HuH-7.5 (cell line): ENCODE measurements around the gene SPATA3.
A peak's percentile ranks its signal among the peaks of the same experiment; 100 is the strongest.
"Not testable (repeated sequence)": the region's sequence is repeated elsewhere in the genome, so short reads cannot be mapped to it uniquely, and the experiment has no call there.

ENCODE experiments used
- DNase-seq: peaks from one replicate; pipeline ENCODE4 v3.0.0; 2011; ENCODE audit warnings: low spot score

SPATA3 gene

GRCh38 chr2:230995821-230996220, at the start of gene SPATA3:
Gene SPATA3, plus strand, starts transcription at chr2:230996121. Its CDS starts 113 bp downstream, at chr2:230996234.
- DNase-seq, result no peak

GRCh38 chr2:230946429-230947234, 49.3 kb upstream of the SPATA3 start:
- DNase-seq, result no peak

GRCh38 chr2:230947235-230947576, 48.7 kb upstream of the SPATA3 start:
- DNase-seq, result no peak

- no peak for DNase-seq
These were observed 48.0 kb upstream of the SPATA3 start for GRCh38 chr2:230947908-230948365.

- DNase-seq, result no peak
These were observed 45.7 kb upstream of the SPATA3 start for GRCh38 chr2:230949966-230950873.

- no peak for DNase-seq
These were observed 45.0 kb upstream of the SPATA3 start for GRCh38 chr2:230950874-230951339.

GRCh38 chr2:230951396-230951795, 44.5 kb upstream of the SPATA3 start:
- DNase-seq, result no peak

GRCh38 chr2:230952226-230952956, 43.5 kb upstream of the SPATA3 start:
- DNase-seq, result no peak

GRCh38 chr2:230953845-230954244, 42.1 kb upstream of the SPATA3 start:
- DNase-seq, result no peak

- DNase-seq, result no peak
These were observed 41.2 kb upstream of the SPATA3 start for GRCh38 chr2:230954746-230955145.

GRCh38 chr2:230955163-230955737, 40.7 kb upstream of the SPATA3 start:
- DNase-seq, result no peak

- DNase-seq, result peak; percentile 37
These were observed 38.8 kb upstream of the SPATA3 start for GRCh38 chr2:230956827-230957755.

- DNase-seq, result no peak
These were observed 38.0 kb upstream of the SPATA3 start for GRCh38 chr2:230957756-230958391.

- DNase-seq, result no peak
These were observed 36.8 kb upstream of the SPATA3 start for GRCh38 chr2:230958820-230959756.

- DNase-seq, result no peak
These were observed 35.9 kb upstream of the SPATA3 start for GRCh38 chr2:230960026-230960425.

- DNase-seq, result no peak
These were observed 34.8 kb upstream of the SPATA3 start for GRCh38 chr2:230961091-230961491.

GRCh38 chr2:230964136-230964730, 31.7 kb upstream of the SPATA3 start:
- no peak for DNase-seq

- DNase-seq, result no peak
These were observed 28.8 kb upstream of the SPATA3 start for GRCh38 chr2:230967113-230967512.

GRCh38 chr2:230968314-230968713, 27.6 kb upstream of the SPATA3 start:
- DNase-seq, result not testable (repeated sequence)
